Transverse colon (tissue), 4 donors: ENCODE results near the gene LURAP1L.

Source experiments
- POLR2A ChIP-seq: fragments of 450-650 bp; IDR thresholded peaks from one replicate; pipeline ENCODE4 v1.6.1; 2016; ENCODE audit warnings: antibody characterized with exemption, mild to moderate bottlenecking, moderate library complexity
- POLR2AphosphoS5 ChIP-seq, 3 donors: sonication (generic); formaldehyde crosslinking; IDR thresholded peaks; one replicate each; pipeline ENCODE4 v1.6.1; 2016; ENCODE audit warnings: antibody characterized with exemption in 3 of 3
- TF ChIP-seq, protein P1 (sequence below), 5 experiments: fragments of 200-600 bp in 3 of 5; fragments of 450-650 bp in 2 of 5; sonication (generic) in 3 of 5; IDR thresholded peaks; 1 replicate in 2 of 5; 2 replicates in 3 of 5; pipeline ENCODE4 v1.5.1; 2016 to 2017; ENCODE audit warnings: antibody characterized with exemption in 5 of 5, inconsistent platforms in 3 of 5, mild to moderate bottlenecking in 2 of 5, moderate library complexity in 1 of 5

DNA sequence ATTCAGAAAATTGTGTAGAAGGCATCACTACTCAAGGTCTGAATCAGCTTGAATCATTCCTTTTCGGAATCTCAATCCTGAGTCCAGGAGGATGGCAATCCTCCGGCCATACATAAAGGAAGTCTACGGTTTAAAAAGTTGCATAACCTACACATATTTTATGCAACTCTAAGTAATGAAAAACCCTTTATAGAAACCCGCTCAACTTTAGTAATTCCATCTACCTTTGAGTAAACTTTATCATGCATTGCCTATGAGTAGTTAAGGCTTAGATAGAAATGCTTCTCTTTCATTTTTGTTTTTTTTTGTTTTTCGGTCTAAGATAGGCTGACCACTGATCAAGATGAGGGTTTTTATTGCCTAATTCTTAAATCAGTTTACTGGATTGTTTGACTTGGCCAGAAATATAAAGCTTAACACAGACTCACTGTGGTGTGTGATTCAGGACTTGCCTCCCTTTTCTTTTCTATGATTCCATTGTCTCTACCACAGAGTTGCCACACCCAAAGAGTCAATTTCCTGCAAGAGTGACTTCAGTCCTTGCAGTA is 85.0 kb downstream of the LURAP1L start:
- TF ChIP-seq, protein P1, sequence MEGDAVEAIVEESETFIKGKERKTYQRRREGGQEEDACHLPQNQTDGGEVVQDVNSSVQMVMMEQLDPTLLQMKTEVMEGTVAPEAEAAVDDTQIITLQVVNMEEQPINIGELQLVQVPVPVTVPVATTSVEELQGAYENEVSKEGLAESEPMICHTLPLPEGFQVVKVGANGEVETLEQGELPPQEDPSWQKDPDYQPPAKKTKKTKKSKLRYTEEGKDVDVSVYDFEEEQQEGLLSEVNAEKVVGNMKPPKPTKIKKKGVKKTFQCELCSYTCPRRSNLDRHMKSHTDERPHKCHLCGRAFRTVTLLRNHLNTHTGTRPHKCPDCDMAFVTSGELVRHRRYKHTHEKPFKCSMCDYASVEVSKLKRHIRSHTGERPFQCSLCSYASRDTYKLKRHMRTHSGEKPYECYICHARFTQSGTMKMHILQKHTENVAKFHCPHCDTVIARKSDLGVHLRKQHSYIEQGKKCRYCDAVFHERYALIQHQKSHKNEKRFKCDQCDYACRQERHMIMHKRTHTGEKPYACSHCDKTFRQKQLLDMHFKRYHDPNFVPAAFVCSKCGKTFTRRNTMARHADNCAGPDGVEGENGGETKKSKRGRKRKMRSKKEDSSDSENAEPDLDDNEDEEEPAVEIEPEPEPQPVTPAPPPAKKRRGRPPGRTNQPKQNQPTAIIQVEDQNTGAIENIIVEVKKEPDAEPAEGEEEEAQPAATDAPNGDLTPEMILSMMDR (IDR thresholded peaks at IDR 0.05), result no peak
- TF ChIP-seq POLR2AphosphoS5 (IDR thresholded peaks at IDR 0.05) (peak in 1 of 3 donors; percentile 12), POLR2A (no peak)
